ENCODE data around the gene MLXIP. TPM values are rescaled to one million over a fixed set of nuclear protein-coding genes. Genes with fewer than 3 reads are reported as not detected.

Gene MLXIP
- total and polyA plus RNA-seq, 2 of the 13 experiments (the other 11 are each of a cell fraction or from before 2014, with no cell fraction given): 5.3 to 6.7 TPM

GRCh38 chr12:122079033-122079531, 526 bp downstream of the MLXIP start (continued):
- TF ChIP-seq ZNF318 (CRISPR knock-in tag; IDR thresholded peaks at IDR 0.05) (peak; percentile 93; the same call in 1 of the 2 replicates), ZNF563 (CRISPR knock-in tag; IDR thresholded peaks at IDR 0.05) (peak; percentile 91; the same call in 1 of the 2 replicates), ZNF251 (CRISPR knock-in tag; IDR thresholded peaks at IDR 0.05) (0 out of 2 replicates have a peak, but pooled peaks have one; percentile 79), SNAI1 (CRISPR knock-in tag; IDR thresholded peaks at IDR 0.05; ENCODE audit: borderline replicate concordance) (peak; percentile 93; the same call in 1 of the 2 replicates), CHCHD3 (CRISPR knock-in tag; IDR thresholded peaks at IDR 0.05) (0 out of 2 replicates have a peak, but pooled peaks have one; percentile 74), ZNF510 (CRISPR knock-in tag; IDR thresholded peaks at IDR 0.05; ENCODE audit: low read depth) (0 out of 2 replicates have a peak, but pooled peaks have one; percentile 51), MXI1 (IDR thresholded peaks at IDR 0.05; ENCODE audit: borderline replicate concordance, low read depth, low read length) (no peak), ZNF543 (CRISPR knock-in tag; IDR thresholded peaks at IDR 0.05) (peak; percentile 20; the same call in 1 of the 2 replicates), GLMP (CRISPR knock-in tag; IDR thresholded peaks at IDR 0.05; ENCODE audit: borderline replicate concordance) (no peak), ONECUT2 (CRISPR knock-in tag; IDR thresholded peaks at IDR 0.05) (peak; percentile 47; the same call in 1 of the 2 replicates), ZNF382 (CRISPR knock-in tag; IDR thresholded peaks at IDR 0.05; ENCODE audit: borderline replicate concordance) (no peak), USF2 (IDR thresholded peaks at IDR 0.05; ENCODE audit: low read depth, low read length) (no peak), USF2 (CRISPR knock-in tag; IDR thresholded peaks at IDR 0.05; ENCODE audit: borderline replicate concordance) (no peak), PITX1 (CRISPR knock-in tag; IDR thresholded peaks at IDR 0.05) (peak; percentile 46; the same call in 1 of the 2 replicates), ZNF547 (CRISPR knock-in tag; IDR thresholded peaks at IDR 0.05) (peak; percentile 80; the same call in 1 of the 2 replicates), NKX3-1 (CRISPR knock-in tag; IDR thresholded peaks at IDR 0.05) (peak; percentile 88; the same call in 1 of the 2 replicates), TEAD3 (CRISPR knock-in tag; optimal IDR thresholded peaks at IDR 0.05; ENCODE audit: borderline replicate concordance) (peak; percentile 1)
